Ascending aorta (tissue), 2 donors: ENCODE results near the gene CFTR. TPM values are rescaled to one million over a fixed set of nuclear protein-coding genes. Genes with fewer than 3 reads are reported as not detected.

Experiments
- DNase-seq, 2 donors: peaks; one replicate each; pipeline ENCODE4 v3.0.0-alpha.2; 2019; ENCODE audit warnings: low spot score in 2 of 2
- H3K27ac ChIP-seq, 2 donors: fragments of 200-600 bp; sonication (generic); one replicate each; pipeline ENCODE4 v1.5.1; 2016 to 2017; ENCODE audit warnings: mild to moderate bottlenecking in 1 of 2
- H3K27me3 ChIP-seq: fragments of 200-600 bp; sonication (generic); one replicate; pipeline ENCODE4 v1.5.1; 2017
- H3K36me3 ChIP-seq, 2 donors: fragments of 200-600 bp; sonication (generic); one replicate each; pipeline ENCODE4 v1.5.1; 2016
- H3K4me1 ChIP-seq, 2 donors: fragments of 200-600 bp; sonication (generic); one replicate each; pipeline ENCODE4 v1.5.1; 2016 to 2017; ENCODE audit warnings: mild to moderate bottlenecking in 1 of 2
- H3K4me3 ChIP-seq, 2 donors: fragments of 200-600 bp; sonication (generic); one replicate each; pipeline ENCODE4 v1.5.1; 2016 to 2017; ENCODE audit warnings: mild to moderate bottlenecking in 1 of 2
- H3K9me3 ChIP-seq, 2 donors: fragments of 200-600 bp; sonication (generic); one replicate each; pipeline ENCODE4 v1.5.1; 2016
- CTCF ChIP-seq, 3 experiments: fragments of 200-600 bp in 2 of 3; fragments of 450-650 bp in 1 of 3; sonication (generic) in 2 of 3; IDR thresholded peaks; one replicate each; pipeline ENCODE4 v1.5.1; 2016 to 2019; ENCODE audit warnings: antibody characterized with exemption in 3 of 3, mild to moderate bottlenecking in 1 of 3, moderate library complexity in 1 of 3
- intact Hi-C: fragments of 100-400 bp; cut with DNase I; formaldehyde crosslinking; loops from one replicate; pipeline ENCODE4 v1.15.1; 2023
- total RNA-seq: library from RNA; depleted of rRNA; stranded (reverse); fragments of >200 nt; gene quantifications from one replicate; pipeline ENCODE4 v1.1.0, GENCODE V29; 2016

The CFTR gene
- total RNA-seq, 1 donor from 2014 or later, result 0.21 TPM

- intact Hi-C loops, result no loop called here
- H3K27me3 ChIP-seq, result no peaks in the 10 kb centered on the region
- H3K36me3 ChIP-seq, result no peaks in the 10 kb centered on the region
- H3K27ac ChIP-seq, result no peak overlapping the region
- H3K9me3 ChIP-seq, result no peaks in the 10 kb centered on the region
- no peak for DNase-seq
- no peak overlapping the region for H3K4me3 ChIP-seq
- no peak for TF ChIP-seq CTCF (IDR thresholded peaks at IDR 0.05)
- no peaks in the 10 kb centered on the region for H3K4me1 ChIP-seq
Measured at GRCh38 chr7:117631652-117632051, 151.8 kb downstream of the CFTR start.

DNA sequence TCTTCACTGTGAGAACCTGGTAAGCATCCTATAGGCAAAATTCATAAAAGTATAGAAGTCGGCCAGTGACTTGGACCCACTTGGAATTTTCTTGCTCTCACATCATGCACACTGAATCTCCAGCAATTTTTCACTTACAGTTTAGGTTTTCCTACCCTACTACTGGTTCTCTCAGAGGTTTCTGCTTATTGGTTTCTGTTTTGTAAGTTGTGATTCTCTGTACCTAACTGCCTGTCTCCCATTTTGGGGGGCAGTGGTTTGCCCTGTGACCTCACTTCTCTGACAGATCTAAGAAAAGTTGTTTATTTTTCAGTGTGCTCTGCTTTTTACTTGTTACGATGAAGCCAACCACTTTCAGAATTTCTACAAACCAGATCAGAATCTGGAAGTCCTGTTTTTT, 158.1 kb downstream of the CFTR start:
- Histone ChIP-seq H3K36me3 (no peaks in the 10 kb centered on the region), H3K9me3 (no peaks in the 10 kb centered on the region), H3K4me3 (no peak overlapping the region), H3K27ac (no peak overlapping the region), H3K27me3 (no peaks in the 10 kb centered on the region), H3K4me1 (no peaks in the 10 kb centered on the region)
- intact Hi-C loops, result no loop called here
- no peak for DNase-seq
- no peak for TF ChIP-seq CTCF (IDR thresholded peaks at IDR 0.05)

- intact Hi-C loops, result no loop called here
- no peak for TF ChIP-seq CTCF (IDR thresholded peaks at IDR 0.05)
- Histone ChIP-seq H3K9me3 (no peaks in the 10 kb centered on the region), H3K4me1 (no peaks in the 10 kb centered on the region), H3K27ac (no peak overlapping the region), H3K27me3 (no peaks in the 10 kb centered on the region), H3K4me3 (no peak overlapping the region), H3K36me3 (no peaks in the 10 kb centered on the region)
- DNase-seq, result no peak
Measured at GRCh38 chr7:117639966-117640365, 160.1 kb downstream of the CFTR start.

GRCh38 chr7:117640465-117640864, 160.6 kb downstream of the CFTR start:
- Histone ChIP-seq H3K27ac (no peak overlapping the region), H3K36me3 (no peaks in the 10 kb centered on the region), H3K4me3 (no peak overlapping the region), H3K9me3 (no peaks in the 10 kb centered on the region), H3K27me3 (no peaks in the 10 kb centered on the region), H3K4me1 (no peaks in the 10 kb centered on the region)
- no peak for DNase-seq
- intact Hi-C loops, result no loop called here
- TF ChIP-seq CTCF (IDR thresholded peaks at IDR 0.05), result no peak

- no peaks in the 10 kb centered on the region for H3K36me3 ChIP-seq
- H3K4me3 ChIP-seq, result no peak overlapping the region
- intact Hi-C loops, result no loop called here
- H3K4me1 ChIP-seq, result no peaks in the 10 kb centered on the region
- H3K27ac ChIP-seq, result no peak overlapping the region
- no peak for DNase-seq
- H3K9me3 ChIP-seq, result no peaks in the 10 kb centered on the region
- TF ChIP-seq CTCF (IDR thresholded peaks at IDR 0.05), result no peak
- H3K27me3 ChIP-seq, result no peaks in the 10 kb centered on the region
Measured at GRCh38 chr7:117645481-117646165, 165.8 kb downstream of the CFTR start.
